HG02571 (cell line): ENCODE measurements around the gene KCNK4.
"Not testable (repeated sequence)": the region's sequence is repeated elsewhere in the genome, so short reads cannot be mapped to it uniquely, and the experiment has no call there.

Experiments
- ATAC-seq: cut with Tn5 transposase; IDR thresholded peaks from one replicate; pipeline ENCODE4 v1.9.1; 2021; ENCODE audit warnings: mild to moderate bottlenecking, moderate library complexity; ENCODE audit not compliant: unreplicated experiment

KCNK4 gene

DNA sequence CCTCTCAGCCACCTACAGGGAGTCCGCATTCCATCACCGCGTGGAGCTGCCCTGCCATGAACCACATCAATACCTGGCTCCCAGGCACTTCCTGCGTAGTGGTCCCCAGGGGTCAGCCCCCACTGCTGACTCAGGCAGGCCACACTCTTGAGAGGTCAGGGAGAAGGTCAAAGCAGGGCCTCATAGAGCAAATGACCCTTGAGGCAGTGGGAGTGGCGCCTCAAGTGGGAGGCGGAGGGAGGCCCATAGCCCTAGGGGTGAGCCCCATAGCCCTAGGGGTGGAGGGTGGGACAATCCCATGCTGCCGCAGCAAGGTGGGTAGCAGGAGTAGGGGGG lies 31.8 kb downstream of the KCNK4 start:
- no peak for ATAC-seq

DNA sequence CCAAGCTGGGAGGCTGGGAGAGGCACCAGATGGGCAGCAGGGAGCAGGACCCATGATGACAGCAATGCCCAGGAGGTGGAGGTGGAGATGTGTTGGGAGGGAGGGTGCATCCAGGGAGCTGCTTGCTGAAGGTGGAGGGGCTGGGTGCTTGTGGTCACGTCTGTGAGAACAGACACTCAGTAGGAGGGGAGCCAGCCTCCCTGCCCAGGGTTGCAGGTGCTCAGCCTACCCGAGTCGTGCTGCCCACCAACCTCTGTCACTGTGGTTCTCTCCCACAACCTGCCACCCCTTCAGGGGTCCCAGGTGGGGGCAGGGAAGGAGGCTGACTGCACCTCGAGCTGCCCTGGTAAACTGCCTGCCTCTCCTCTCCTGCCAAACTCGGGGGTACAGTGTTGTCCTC lies 32.3 kb downstream of the KCNK4 start:
- no peak for ATAC-seq

DNA sequence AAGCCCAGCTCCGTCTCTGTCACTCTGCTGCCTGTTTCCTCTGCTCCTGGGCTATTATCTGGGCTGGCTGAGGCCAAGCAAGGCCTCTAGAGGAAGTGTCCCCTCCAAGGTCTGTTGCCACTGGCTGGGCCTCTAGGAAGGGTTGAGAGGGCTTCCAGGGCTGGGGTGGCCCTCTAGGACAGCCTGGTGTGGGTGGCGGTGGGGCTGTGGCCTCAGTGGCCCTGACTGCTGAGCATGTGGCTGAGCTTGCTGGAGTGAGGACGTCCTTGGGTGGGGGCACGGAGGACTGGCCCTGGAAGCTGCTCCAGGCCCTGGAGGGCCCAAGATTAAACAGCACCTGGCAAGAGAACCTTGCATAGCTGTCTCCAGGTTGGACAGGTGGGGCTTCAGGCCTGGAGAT lies 32.9 kb downstream of the KCNK4 start:
- not testable (repeated sequence) for ATAC-seq

DNA sequence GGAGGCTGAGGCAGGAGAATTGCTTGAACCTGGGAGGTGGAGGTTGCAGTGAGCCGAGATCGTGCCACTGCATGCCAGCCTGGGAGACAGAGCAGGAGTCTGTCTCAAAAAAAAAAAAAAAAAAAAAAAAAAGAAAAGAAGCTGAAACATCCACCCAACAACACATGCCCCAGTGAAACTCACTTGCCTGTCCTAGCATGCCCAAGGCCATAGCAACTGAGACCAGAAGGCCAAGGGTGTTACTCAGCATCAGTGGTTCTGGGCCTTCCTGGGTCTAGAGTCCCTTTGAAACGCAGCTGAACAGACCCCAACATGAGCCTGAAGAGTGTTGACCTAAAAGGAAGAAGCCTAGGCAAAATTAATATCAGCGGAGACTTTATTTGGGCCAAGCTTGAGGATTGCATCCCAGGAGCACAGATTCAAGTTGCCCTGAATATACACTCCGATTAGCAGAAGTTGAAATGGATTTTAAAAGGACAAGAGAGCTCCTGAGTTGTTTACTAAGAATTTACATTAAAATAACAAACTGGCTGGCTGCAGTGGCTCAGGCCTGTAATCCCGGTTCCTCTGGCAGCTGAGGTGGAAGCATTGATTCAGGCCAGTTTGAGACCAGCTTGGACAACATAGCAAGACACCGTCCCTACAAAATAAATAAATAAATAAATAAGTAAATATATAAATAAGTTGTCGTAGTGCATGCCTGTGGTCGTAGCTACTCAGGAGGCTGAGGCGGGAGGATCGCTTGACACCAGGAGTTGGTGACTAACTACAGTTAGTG lies 33.8 kb downstream of the KCNK4 start:
- no peak for ATAC-seq

DNA sequence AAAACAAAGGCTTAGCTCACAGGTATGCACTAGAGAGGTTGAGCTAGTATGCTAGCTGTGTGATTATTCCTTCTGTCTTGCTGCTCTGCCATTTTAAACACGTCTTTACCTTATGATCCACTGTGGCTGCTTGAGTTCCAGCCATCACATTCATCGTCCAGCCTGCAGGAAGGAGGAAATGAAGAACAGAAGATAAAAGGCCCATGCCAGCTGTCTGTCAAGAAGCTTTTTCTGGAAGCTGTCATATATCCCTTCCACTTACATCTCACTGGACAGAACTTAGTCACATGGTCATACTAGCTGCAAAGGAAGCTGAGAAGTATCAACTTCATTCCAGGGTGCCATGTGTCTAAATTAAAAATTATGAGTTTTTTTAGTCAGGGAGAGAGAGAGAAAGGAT lies 36.3 kb downstream of the KCNK4 start:
- no peak for ATAC-seq

DNA sequence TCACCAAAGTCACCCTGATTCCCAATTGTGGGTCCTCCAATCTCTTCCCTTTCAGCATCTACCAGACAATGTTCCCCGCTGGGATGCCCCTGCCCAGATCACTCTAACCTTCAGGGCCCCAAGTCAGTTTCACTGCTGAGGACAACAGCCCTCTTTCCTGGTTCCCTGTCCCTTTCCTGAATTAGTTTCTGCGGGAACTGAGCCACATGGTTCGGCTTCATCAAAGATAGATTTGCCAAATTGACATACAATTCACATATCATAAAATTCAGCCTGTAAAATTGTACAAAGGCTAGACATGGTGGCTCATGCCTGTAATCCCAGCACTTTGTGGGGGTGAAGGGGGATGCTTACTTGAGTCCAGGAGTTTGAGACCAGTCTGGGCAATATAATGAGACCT lies 36.9 kb downstream of the KCNK4 start:
- no peak for ATAC-seq

DNA sequence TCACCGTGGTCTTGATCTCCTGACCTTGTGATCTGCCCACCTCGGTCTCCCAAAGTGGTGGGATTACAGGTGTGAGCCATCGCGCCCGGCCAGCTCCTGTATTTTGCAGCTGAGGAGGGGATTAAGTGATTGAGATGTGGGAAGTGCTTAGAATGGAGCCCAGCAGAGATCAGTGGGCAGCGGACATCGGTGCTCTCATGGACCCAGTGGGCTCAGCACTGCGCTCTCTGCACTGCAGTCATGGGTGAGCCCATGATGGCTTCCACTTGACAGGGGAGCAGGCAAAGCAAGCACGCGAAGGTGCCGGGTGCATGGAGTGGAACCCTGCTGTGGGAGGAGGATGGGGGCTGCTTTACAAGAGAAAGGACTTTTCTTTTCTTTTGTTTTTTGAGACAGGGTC lies 39.8 kb downstream of the KCNK4 start:
- no peak for ATAC-seq

DNA sequence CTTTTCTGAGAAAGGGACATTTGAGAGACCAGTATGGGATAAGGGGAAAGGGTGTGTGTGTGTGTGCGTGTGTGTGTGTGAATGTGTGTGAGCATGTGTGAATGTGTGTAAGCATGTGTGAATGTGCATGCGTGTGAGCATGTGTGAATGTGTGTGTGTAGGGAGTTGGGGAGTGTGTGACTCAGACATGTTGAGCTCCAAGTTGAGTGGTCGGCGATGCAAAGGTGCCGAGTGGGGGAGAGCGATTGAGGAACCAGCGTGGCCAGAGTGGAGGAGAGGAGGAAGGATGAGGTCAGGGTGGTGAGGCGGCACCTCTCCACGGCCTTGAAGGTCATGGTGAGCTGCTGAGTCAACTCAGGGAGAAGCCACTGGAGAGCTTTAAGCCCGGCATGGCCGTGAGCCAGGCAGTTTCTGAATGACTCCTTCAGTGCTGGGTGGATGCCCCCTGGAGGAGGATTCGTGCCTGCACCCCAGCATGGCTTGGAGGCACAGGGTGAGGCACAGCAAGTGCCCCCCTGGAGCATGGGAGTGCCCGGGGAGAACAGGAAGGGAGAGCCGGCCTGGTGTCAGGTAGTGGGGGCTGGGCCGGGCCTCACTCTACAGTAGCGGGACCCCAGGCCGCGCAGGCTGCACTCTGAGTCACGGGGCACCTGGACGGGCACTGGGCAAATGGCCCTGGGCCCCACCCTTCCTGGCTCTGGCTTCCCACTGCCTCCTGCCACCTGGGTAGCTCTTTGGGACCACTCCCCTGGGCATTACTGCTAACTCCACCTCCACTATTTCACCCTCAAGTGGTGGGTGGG lies 40.7 kb downstream of the KCNK4 start:
- peak; percentile 49 for ATAC-seq

DNA sequence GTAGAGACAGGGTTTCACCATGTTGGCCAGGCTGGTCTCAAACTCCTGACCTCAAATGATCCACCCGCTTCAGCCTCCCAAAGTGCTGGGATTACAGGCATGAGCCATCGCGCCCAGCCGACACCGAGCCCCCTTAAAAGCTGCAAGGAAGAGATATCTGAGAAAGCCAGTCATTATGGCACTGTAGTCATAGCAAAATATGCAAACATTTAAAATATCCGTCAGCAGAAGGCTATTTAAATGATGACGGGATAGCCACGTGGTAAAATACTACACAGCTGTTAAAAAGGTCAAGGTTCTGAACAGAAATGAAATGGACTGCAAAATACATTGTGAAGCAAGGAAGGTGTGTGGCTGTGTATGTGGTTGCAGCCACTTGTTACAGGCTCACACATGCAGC lies 42.5 kb downstream of the KCNK4 start:
- ATAC-seq = no peak

DNA sequence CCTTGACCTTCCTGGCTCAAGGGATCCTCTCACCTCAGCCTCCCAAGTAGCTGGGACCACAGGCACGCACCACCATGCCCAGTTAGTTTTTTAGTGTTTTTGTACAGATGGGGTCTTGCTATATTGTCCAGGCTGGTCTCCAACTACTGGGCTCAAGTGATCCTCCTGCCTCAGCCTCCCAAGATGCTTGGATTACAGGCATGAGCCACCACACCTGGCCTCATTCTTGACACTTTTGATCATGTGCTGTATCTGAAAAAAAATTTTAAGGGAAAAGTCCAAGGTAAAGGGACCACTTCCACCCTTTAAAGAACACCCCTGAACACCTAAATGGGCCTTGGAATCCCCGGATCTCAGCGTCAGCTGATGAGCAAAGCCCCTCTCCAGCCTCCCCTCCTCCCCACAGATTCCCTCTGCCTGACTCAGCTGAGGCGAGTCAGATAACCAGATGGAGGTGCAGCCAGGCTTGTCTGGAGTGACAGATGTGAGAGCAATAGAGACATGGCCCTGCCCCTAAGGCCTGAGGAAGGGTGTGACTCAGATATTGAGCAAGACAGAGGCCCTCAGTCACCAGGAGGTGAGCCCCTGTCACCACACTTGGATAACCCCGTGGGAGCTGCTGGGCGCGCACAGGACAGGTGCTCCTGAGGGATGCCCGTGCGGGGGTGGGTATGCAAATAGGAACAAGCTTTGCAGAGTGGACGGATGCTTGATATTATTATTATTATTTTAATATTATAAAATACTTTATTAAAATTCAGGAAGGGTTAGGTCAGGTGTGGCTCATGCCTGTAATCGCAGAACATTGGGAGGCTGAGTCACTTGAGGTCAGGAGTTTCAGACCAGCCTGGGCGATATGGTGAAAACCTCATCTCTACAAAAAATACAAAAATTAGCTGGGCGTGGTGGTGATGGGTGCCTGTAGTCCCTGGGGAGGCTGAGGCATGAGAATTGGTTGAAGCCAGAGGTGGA lies 43.9 kb downstream of the KCNK4 start:
- peak; percentile 65 for ATAC-seq

DNA sequence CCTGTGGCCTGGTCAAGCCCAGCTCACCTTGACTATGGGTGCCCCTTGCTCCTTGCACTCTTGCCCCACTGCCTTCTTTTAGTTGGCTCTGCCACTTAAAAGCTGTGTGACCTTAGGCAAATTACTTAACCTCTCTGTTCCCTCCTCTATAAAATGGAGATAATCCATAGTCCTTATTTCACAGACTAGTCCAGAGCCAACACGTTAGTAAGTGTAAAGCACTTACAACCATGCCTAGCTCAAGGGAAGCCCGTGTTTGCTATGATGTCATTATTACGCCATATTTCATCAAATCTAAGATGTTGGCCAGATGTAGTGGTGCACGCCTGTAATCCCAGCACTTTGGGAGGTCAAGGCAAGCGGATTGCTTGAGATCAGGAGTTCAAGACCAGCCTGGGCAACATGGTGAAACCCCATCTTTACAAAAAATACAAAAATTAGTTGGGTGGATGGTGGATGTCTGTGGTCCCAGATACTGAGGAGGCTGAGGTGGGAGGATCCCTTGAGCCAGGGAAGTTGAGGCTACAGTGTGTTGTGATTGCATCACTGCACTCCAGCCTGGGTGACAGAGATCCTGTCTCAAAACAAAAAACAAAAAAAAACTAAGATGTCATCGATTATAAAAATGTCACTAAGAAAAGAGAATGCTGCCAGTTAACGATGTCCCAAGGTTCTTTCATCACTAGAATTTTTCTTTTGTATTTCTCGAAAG lies 46.6 kb downstream of the KCNK4 start:
- no peak for ATAC-seq

DNA sequence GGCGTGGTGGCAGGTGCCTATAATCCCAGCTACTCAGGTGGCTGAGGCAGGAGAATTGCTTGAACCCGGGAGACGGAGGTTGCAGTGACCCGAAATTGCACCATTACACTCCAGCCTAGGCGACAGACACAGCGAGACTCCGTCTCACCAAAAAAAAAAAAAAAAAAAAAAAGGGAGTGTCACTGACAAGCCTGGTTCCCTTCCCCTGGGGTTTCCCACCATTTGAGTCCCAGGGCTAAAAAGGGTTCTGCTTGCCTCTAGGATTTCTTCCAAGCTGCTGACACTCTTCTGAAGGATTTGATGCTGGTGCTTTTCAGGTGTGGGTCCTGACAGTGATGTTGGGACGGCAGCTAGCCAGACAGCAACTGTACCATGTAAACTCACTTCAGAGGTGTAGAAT lies 47.6 kb downstream of the KCNK4 start:
- no peak for ATAC-seq

DNA sequence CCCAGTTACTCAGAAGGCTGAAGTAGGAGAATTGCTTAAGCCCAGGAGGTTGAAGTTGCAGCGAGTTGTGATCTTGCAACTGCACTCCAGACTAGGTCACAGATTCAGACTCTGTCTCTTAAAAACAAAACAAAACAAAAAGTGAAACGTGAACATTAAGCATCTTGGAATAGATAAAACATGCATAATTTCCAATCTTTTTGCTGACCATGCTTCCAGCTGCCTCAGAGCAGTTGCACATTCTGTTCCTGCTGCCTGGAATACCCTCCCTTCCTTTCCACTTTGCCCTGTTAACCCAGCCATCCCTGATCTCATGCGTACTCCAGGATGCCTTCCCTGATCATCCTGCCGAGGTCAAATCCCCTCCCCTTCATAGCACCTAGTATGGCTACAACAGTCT lies 48.2 kb downstream of the KCNK4 start:
- no peak for ATAC-seq

DNA sequence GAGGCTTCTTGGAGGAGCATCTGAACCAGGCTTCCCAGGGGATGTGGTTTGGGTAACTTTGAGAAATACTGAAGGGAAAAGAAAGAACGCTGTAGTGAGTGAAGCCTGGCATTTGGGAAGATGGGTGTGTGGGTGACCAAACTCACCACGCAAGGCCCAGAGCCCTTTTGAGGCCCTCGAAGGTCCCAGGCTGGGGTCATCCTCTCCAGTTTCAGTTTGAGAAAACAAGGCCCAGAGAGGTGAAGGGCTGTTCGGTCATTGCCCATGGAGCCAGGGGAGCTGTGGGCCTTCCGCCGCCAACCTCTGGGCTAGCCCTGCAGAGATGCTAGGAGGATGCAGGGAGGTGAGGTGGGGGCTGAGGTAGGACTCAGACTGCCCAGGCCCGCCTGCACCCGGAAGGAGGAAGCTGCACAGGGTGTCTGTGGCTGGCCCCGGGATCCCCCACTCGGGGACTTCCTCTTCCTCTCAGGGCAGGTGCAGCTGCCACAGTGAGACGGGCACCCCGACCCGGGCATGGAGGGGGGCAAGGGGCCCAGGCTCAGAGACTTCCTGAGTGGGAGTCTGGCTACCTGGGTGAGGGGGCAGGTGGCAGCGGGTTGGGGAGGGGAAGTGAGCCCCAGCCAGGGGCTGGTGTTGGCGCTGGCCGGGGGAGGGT lies 48.8 kb downstream of the KCNK4 start, which contains the start of gene CCDC88B:
Gene CCDC88B, plus strand, starts transcription at position 451 of the 655 bp plus-strand sequence. Its CDS starts 63 bp downstream, at position 514.
- peak; percentile 51 for ATAC-seq

DNA sequence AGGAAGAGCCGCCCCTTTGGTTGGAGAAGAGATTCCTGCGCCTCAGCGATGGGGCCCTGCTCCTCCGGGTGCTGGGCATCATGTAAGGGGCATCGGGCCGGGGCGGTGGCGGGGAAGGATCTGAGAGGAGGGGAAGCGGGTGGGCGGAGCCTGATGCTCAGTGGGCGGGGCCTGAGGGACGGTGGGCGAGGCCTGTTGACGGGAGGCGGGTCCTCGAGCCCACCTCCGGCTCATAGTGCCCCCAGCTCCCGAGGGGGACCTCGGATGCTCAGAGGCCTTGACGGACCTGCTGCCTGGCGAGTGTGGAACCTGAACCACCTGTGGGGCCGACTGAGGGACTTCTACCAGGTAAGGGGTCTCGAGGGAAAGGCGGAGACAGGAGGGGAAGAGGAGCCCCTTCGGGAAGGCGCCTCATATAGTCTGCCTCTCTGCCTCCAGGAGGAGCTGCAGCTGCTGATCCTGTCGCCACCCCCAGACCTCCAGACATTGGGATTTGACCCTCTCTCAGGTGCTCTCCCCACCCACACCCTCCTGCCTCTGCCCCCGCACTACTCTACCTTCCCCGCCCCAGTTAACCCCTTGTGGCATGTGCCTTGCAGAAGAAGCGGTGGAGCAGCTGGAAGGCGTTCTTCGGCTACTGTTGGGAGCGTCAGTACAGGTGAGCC lies 49.7 kb downstream of the KCNK4 start:
- ATAC-seq = no peak

DNA sequence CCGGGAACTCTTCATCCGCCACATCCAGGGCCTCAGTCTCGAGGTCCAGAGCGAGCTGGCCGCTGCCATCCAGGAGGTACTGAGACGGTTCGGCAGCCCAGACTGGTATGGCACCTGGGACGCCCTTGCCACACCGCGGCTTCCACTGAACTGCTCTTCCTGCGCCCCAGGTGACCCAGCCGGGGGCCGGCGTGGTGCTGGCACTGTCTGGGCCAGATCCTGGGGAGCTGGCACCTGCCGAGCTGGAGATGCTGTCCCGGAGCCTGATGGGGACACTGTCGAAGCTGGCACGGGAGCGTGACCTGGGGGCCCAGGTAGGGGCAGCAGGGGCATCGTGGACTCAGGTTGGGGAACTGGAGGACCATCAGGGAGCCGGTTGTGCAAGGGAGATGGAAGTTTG lies 50.3 kb downstream of the KCNK4 start:
- ATAC-seq = no peak

DNA sequence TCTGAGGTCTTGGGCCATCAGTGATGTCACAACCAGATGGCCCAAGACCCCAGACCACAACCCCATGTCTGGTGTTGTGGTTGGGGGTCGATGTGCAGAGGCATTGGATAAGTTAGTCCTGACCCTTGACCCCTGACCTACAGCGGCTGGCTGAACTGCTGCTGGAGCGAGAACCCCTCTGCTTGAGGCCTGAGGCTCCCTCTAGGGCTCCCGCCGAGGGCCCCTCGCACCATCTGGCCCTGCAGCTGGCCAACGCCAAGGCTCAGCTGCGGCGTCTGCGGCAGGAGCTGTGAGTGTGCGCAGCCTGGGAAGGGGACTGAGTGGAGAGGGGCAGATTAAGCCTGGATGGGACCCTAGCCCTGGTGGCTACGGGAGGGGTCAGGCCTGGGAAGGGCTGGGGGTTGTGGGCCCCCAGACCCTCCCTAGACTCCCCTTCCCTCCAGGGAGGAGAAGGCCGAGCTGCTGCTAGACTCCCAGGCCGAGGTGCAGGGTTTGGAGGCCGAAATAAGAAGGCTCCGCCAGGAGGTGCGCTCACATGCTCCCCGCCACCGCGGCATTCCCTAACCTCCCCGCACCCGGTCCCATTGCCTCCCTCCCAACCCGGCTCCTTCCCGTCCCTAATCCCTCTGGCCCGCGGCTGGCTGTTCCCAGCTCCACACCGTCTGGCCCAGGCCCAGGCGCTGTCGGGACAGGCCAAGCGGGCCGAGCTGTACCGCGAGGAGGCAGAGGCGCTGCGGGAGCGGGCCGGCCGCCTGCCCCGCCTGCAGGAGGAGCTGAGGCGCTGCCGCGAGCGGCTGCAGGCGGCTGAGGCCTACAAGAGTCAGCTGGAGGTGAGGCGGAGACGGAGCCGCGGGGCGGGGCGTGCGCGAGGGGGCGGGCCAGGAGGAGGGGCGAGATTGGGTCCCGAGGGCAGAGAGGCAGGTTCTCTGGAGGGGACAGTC lies 51.0 kb downstream of the KCNK4 start:
- ATAC-seq = no peak
